ENCODE measurements around the gene ARL15.

ARL15 gene

DNA sequence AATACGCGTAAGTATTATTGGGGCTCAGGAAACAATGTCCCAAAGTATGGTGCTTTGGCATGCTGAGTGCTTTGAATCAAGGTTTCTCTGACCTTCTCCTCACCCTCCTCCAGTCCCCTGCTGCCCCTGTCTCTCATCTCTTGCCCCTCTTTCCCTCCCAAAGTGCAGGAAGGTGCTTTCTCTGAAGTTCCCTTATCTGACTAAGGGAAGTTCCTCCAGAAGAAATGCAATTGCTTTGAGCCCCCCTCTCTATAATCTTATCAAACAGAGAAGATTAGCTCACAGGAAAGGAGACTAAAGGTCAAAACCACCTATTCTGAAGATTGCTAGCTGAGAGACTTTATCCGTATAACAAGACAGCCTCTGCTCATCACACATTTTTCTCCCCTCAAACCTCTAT is 288.1 kb downstream of the ARL15 start:
- Histone ChIP-seq H3K27me3 (ENCODE audit: control insufficient read depth, insufficient read depth, low read length) (no peaks in the 10 kb centered on the region), H3K4me2 (ENCODE audit: low read length) (no peak overlapping the region), H2AFZ (no peak overlapping the region), H3K4me1 (no peaks in the 10 kb centered on the region), H3K27ac (no peak overlapping the region), H3K9ac (no peak overlapping the region), H3K9me3 (ENCODE audit: control insufficient read depth, low read length) (no peaks in the 10 kb centered on the region), H3K4me3 (ENCODE audit: low read depth, low read length) (no peak overlapping the region), H3K36me3 (ENCODE audit: control insufficient read depth, insufficient read depth, low read length) (no peaks in the 10 kb centered on the region), H3K79me2 (no peaks in the 10 kb centered on the region)
- TF ChIP-seq, protein P1, sequence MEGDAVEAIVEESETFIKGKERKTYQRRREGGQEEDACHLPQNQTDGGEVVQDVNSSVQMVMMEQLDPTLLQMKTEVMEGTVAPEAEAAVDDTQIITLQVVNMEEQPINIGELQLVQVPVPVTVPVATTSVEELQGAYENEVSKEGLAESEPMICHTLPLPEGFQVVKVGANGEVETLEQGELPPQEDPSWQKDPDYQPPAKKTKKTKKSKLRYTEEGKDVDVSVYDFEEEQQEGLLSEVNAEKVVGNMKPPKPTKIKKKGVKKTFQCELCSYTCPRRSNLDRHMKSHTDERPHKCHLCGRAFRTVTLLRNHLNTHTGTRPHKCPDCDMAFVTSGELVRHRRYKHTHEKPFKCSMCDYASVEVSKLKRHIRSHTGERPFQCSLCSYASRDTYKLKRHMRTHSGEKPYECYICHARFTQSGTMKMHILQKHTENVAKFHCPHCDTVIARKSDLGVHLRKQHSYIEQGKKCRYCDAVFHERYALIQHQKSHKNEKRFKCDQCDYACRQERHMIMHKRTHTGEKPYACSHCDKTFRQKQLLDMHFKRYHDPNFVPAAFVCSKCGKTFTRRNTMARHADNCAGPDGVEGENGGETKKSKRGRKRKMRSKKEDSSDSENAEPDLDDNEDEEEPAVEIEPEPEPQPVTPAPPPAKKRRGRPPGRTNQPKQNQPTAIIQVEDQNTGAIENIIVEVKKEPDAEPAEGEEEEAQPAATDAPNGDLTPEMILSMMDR (IDR thresholded peaks at IDR 0.05) = no peak

DNA sequence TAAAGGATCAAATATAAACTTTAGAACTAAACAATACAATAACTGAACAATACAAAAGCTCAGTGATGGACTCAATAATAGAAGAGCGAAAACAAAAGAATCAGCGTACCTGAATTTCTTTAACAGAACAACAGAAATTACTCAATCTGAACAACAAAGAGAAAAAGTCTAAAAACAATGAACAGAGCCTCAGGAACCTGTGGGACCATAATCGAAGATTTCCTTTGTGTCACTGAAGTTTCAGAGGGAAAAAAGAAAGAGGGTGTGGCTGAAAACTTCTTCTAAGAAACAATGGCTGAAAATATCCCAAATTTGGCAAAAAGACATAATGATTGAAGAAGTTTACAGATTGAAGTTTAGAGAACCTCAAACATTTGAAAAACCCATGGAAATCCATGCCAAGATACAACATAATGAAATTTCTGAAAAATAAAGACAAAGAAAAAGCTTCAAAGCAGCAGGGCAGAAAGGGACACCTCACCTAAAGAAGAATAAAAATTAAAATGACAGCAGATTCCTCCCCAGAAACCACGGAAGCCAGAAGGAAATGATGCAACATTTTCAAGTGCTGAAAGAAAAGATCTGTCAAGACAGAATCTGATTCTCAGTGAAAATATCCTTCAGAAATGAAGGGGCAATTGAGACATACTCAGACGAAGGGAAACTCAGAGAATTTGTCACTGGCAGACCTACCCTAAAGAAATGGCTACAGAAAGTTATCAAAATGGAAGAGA is 288.8 kb downstream of the ARL15 start:
- no peaks in the 10 kb centered on the region for H3K9me3 ChIP-seq (ENCODE audit: control insufficient read depth, low read length)
- no peak overlapping the region for H3K9ac ChIP-seq
- no peak overlapping the region for H2AFZ ChIP-seq
- no peaks in the 10 kb centered on the region for H3K4me1 ChIP-seq
- no peak overlapping the region for H3K4me2 ChIP-seq (ENCODE audit: low read length)
- no peaks in the 10 kb centered on the region for H3K36me3 ChIP-seq (ENCODE audit: control insufficient read depth, insufficient read depth, low read length)
- no peaks in the 10 kb centered on the region for H3K27me3 ChIP-seq (ENCODE audit: control insufficient read depth, insufficient read depth, low read length)
- no peaks in the 10 kb centered on the region for H3K79me2 ChIP-seq
- no peak overlapping the region for H3K27ac ChIP-seq
- TF ChIP-seq, protein P1 (IDR thresholded peaks at IDR 0.05) = no peak
- H3K4me3 ChIP-seq (ENCODE audit: low read depth, low read length) = no peak overlapping the region

DNA sequence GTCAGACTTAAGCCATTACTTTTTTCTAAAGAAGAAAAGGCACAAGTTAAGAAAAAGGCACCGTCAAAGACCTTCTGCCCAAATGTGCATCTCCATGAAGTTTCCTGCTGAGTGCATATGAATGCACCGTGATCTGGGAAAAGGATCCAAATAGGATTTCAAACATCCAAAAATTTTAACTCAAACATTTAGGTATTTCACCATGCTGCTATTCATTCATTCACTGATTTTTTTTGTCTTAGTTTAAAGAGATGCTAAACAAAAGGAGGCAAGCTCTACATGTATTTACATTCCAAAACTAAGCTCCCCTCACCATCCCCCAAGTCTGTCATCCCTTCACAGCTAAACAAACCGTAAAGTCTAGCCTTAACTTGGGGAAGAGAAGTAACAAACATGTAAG is 291.9 kb downstream of the ARL15 start:
- TF ChIP-seq, protein P1 (IDR thresholded peaks at IDR 0.05) = no peak
- Histone ChIP-seq H3K4me1 (no peaks in the 10 kb centered on the region), H3K27me3 (ENCODE audit: control insufficient read depth, insufficient read depth, low read length) (no peaks in the 10 kb centered on the region), H3K27ac (no peak overlapping the region), H3K4me2 (ENCODE audit: low read length) (no peak overlapping the region), H3K9me3 (ENCODE audit: control insufficient read depth, low read length) (no peaks in the 10 kb centered on the region), H3K9ac (no peak overlapping the region), H3K79me2 (no peaks in the 10 kb centered on the region), H3K4me3 (ENCODE audit: low read depth, low read length) (no peak overlapping the region), H2AFZ (no peak overlapping the region), H3K36me3 (ENCODE audit: control insufficient read depth, insufficient read depth, low read length) (no peaks in the 10 kb centered on the region)

DNA sequence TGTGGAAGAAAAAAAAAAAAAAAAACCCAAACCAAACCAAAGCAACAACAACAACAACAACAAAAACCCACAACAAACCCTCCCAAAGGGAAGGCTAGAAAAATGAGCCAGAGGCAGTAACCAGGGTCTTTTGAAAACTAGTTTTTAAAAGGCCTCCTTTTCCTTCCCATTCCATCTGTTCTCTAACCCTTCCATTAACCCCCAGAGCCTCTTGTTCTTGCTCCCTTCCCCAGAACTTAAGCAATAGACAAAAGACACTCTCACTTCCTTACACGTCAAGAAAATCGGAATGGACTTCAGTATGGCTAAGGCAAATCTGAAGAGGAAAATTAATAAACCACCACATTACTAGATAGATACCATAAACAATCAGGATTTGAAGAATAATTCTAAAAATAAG is 292.8 kb downstream of the ARL15 start:
- no peaks in the 10 kb centered on the region for H3K36me3 ChIP-seq (ENCODE audit: control insufficient read depth, insufficient read depth, low read length)
- H3K4me2 ChIP-seq (ENCODE audit: low read length) = no peak overlapping the region
- no peaks in the 10 kb centered on the region for H3K79me2 ChIP-seq
- H3K9ac ChIP-seq = no peak overlapping the region
- H2AFZ ChIP-seq = no peak overlapping the region
- H3K27me3 ChIP-seq (ENCODE audit: control insufficient read depth, insufficient read depth, low read length) = no peaks in the 10 kb centered on the region
- H3K27ac ChIP-seq = no peak overlapping the region
- no peak overlapping the region for H3K4me3 ChIP-seq (ENCODE audit: low read depth, low read length)
- TF ChIP-seq, protein P1 (IDR thresholded peaks at IDR 0.05) = no peak
- H3K4me1 ChIP-seq = no peaks in the 10 kb centered on the region
- H3K9me3 ChIP-seq (ENCODE audit: control insufficient read depth, low read length) = no peaks in the 10 kb centered on the region

Measured in parathyroid adenoma (tissue), 2 donors.